T47D (cell line): ENCODE data around the gene GPR148.

Experiments
- DNase-seq, 2 experiments: peaks; one replicate each; pipeline versions ENCODE4 v3.0.0 to v3.0.0-alpha.2; 2011 to 2012; ENCODE audit warnings: low read depth in 1 of 2, low spot score in 1 of 2
- JUND ChIP-seq: IDR thresholded peaks from 2 replicates; pipeline ENCODE4 v1.6.1; 2012; ENCODE audit warnings: low read depth
- in situ Hi-C: cut with HindIII; loops from 2 replicates; pipeline ENCODE4 v1.10.0; 2016; ENCODE audit warnings: low sequenced_read_pairs, low pct_unique_long_range_greater_than_20kb

Gene GPR148

DNA sequence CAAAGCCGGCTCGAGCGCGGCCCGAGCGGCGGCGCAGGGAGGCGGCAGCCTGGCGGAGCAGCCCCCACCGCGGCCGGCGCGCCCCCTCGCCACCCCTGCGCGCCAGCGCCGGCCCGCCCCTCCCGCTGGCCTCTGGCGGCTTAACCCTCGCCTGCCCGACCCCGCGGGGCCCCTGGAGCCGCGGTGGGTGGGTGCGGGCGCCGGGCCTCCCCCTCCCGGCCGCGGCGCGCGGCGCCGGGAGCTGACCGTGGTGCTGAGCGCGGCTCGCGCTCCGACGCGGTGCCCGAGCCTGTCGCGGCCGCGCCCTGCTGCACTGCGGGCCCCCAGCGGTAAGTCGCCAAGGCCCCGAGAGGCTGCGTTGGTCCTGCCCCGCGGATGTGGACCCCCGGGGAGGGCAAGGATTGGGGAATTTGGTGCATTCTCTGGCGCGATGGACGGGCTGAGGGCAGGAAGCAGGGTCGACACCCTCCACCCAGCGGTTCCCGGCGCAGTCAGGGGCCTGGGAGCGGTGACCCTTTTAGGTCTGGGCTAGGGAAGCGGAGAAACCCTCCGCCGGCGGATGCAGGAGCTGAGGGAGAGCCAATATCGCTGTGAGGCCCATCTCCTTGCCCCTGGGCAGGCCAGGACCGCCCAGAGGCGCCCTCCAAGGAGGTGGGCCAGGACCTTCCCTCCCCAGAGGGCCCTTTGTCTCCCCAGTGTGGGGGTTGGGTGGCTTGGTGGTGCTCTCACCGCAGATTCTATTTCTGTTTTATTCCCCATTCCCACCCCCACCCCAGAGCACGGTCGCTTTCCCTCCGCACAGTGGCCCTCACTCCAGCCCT, 27.4 kb downstream of the GPR148 start:
- peak; percentile 26 to 56 for DNase-seq

DNA sequence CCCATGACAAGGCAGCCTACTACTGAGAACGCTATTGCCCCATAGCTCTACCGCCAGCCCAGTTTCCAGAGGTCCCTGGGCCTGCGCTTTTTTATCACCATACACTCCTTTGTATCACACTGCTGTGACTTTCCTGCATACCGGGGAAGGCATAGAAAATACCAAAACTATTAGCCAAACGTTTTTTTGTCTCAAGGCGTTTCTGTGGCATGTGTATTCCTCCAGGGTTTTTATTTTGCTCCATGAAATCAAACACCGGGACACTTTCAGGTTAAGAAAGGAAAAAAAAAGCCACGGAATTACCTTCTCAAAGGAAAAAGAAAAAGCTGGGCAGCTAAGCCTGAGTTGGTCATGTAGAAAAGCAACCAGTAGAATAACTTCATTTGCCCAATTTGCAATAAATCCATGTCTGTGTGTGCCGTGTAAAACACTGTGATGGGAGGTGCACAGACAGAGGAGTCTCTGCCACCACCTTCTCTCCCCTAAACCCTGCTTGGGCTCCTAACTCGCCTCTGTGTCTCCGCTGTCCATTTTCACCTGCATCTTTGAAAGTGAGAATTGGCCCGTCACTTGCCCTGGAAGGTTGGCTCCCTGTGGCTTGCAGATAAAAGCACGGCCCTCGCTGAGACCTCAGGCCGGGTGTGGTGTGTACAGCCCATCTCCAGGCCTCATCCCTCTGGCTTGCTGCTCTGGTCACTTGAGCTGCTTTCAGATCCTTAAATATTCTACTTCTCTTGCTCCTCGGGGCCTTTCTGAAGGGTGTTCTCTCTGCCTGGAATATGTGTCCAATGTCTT, 28.2 kb downstream of the GPR148 start:
- no peak for TF ChIP-seq JUND
- in situ Hi-C loops, result no loop called here
- no peak for DNase-seq

More for the DNA sequence above, 27.4 kb downstream of the GPR148 start:
- in situ Hi-C loops, result no loop called here
- no peak for TF ChIP-seq JUND

DNA sequence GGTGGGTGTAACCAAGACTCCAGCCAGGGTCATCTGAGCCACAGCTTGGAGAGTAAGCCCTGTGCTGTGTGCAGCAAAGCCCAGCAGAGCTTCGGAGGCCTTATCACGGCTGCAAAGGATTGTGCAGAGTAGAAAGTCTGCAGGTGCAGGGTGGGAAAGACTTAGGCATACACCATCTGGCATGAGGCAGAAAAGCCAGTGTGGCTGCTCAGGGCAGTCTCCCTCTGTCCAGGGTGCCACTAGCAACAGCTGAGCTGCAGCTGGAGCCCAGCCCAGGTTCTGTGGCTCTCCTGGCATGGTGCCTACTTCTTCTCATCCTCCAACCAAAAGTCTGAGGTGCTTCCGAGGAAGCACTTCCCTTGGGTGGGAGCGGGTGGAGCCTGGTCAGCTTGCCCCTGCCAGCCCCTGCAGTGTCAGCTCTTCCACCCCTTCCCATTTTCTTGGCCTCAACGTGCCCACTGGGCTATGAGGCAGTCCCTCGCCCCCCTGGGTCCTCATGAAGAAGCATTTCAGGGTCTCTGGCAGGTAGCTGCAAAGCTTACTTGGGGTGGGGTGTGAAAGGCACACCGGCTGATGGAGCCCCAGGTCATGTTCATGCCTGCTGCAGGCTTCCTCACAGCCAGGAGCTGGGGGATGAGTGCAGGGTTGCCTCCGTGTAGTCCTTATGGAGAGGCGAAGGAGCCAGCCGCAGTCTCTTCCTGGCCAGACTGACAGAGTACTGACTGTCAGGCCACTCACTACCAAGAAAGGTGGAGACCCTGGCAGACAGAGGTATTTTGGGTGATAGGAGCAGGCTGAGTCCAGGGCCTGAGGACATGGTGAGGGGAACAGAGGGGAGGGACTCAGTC, 31.3 kb downstream of the GPR148 start:
- in situ Hi-C loops, result no loop called here
- TF ChIP-seq JUND, result no peak
- DNase-seq, result peak in 1 of 2 experiments; percentile 49

DNA sequence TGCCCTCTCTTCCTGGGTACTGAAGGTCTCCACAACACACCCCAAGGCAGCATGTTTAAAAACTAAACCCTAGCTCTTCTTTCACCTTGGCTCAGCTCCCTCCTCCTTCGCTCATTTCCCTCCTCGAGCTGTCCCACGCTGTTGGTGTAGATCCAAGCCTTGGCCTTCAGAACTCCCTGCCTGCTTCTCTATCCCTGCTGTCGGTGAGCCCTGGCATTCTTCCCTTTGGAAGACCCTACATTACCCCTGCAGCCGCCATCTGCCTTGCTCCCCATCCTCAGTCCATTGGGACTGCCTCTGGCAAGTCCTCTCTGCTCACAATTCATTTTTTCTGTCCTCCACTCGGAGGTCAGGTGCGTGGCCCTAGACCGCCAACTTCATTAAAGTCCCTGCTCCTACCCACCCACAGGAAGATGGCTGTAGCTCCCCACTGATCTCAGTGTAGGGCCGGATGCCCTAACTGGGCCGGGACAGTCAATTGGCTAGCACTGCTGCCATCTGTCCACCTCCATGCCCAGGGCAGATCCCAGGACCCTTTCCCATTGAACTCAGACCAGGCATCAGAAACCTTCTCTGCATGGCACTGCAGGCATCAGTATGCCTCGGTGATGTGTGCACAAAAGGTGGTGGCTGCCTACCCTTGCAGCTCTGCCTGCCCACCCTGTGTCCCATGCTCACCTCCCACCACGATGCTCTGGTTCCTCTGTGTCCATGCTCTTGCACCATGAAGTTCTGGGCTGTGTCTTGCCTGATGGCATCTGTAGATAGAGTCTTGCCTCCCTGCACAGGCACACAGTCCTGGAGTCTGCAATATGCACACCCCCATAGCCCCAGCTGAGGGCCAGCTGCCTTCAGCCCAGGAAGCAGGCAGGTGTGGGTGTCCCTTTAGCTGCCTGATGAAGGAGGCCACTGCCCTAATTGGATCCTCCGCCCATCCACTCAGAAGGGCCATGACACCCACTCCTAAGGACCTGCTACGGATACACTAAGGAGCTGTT, 32.2 kb downstream of the GPR148 start:
- no peak for TF ChIP-seq JUND
- no peak for DNase-seq
- in situ Hi-C loops, result no loop called here

DNA sequence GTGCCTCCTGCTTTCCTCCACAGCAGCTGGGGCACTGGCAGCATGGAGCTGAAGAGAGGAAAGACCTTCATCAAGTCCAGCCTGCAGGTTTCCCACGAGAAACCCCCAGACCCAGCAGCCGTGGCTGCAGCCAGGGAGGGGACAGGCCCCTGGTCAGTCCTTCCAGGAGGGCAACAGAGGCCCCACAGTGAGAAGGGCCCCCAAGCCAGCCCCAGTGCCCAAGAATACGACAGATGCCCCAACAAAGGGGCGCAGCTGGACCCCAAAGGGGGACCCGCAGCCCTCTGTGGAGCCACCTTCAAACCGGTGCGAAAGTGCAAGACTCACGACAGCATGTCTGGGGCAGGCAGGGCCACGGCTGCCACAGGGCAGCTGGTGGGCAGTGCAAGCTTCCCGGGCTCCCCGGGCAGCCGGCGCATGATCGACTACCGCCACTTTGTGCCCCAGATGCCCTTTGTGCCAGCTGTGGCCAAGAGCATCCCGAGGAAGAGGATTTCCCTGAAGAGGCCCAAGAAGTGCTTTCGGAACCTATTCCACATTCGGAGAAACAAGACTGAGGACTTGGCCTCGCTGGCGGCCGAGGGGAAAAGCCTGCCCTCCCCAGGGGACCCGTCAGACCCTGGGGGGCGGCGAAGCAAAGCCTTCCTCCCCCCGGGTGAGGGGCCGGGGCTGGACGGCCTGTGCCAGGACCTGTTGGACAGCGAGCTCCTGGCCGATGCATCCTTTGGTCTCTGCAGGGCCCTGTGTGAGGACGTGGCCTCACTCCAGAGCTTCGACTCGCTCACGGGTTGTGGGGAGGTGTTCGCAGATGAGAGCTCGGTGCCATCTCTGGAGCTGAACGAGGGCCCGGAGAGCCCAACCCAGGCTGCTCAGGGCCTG, 33.4 kb downstream of the GPR148 start:
- DNase-seq, result no peak
- TF ChIP-seq JUND, result no peak
- in situ Hi-C loops, result no loop called here

DNA sequence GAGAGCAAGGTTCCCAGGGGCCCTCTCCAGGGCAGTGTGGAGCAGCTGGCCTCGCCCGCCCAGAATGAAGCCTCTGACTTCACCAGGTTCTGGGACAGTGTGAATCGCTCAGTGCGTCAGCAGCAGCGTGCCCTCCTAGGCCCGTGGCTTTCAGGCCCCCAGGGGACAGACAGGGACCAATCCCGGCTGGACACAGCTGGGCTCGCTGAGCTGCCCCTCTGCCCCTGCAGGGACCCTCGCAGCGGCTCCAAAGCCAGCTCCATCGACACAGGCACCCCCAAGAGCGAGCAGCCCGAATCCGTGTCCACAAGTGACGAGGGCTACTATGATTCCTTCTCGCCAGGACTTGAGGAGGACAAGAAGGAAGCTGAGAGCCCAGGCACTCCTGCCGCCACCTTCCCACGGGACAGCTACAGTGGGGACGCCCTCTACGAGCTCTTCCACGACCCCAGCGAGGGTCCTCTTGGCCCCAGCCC, 34.1 kb downstream of the GPR148 start:
- in situ Hi-C loops, result no loop called here
- no peak for TF ChIP-seq JUND
- DNase-seq, result no peak

DNA sequence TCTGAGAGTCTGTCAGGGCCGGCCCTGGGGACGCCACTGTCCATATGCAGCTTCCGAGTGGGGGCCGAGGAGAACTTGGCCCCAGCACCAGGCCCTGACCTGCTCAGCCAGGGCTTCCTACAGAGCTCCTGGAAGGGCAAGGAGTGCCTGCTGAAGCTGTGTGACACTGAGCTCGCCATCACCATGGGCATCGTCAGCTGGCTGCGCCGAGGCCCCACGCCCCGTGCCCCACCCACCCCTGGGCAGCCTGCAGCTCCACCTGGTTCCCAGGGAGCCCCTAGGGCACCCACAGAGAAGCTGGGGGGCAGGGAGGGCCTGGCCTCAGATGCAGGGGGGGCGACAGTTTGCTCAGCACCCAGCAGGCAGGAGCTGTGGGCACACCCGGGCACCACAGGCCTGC, 34.5 kb downstream of the GPR148 start:
- no peak for TF ChIP-seq JUND
- in situ Hi-C loops, result no loop called here
- no peak for DNase-seq

DNA sequence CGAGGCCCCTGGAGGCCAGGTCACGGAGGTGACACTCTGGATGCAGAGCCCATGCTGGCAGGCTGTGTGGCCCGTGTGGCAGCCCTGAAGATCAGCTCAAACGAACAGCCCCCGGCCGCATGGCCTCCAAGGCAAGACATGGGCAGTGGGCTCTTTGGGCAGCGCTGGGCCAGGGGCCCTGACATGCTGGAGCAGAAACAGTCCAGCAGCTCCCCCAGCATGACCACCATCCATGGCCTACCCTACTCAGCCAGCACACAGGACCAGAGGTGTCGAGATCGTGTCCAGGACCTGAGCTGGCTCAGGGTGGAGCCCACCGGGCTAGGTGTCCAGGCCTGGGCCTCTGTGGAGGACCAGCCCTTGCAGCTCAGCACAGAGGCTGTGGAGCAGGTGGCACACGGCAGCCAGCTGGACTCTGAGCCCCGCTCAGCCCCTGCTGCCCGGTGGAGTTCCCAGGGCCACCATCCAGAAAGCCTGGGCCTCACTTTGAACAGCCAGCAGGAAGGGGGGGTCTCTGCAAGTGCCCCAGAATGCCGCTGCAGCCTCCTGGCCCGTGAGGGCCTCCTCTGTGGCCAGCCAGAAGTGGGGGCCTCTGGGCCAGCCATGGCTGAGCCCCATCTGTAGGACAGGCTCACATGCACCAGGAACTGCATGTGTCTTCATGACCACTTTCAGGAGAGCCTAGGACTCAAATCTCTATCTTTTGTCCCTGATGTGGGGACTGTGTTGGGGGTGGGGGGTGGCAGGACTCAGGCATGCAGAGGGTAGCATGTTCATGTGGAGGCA, 35.4 kb downstream of the GPR148 start:
- no peak for TF ChIP-seq JUND
- no peak for DNase-seq
- in situ Hi-C loops, result no loop called here

DNA sequence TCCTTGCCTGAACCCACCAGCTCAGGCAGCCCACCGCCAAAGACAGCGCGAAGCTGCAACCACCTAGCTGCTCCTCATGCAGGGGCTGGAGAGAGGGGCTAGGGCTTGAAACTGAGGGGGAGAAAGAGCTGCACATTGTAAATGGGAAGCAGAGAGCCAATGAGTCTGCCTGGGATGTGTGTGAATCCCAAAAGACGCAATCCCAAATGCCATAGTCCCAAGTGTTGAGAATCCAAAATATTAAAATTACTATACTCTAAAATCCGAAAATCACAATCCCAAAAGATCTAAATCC, 35.9 kb downstream of the GPR148 start:
- no peak for TF ChIP-seq JUND
- no peak for DNase-seq
- in situ Hi-C loops, result no loop called here

DNA sequence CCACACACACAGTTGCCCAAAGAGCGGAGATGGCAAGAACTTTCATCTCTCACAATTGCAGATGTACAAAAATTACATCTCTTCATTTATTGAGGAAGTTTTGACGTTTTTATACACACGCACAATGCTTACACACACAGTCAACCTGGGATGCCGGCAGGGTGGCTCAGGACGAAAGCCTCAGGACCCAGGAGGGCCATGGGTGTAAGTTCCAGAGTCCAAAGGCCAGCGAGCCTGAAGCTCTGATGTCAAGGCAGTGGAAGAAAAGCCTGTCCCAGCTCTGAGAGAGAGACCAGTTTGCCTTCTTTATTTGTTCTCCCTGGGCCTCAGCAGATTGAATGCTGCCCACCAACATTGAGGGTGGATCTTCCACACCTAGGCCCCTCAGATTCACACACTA, 36.6 kb downstream of the GPR148 start:
- no peak for TF ChIP-seq JUND
- no peak for DNase-seq

More for the DNA sequence above, 36.6 kb downstream of the GPR148 start:
- in situ Hi-C loops, result no loop called here
